ENCODE results near the gene VWF.

Gene VWF

GRCh38 chr12:6056406-6057240 is 67.8 kb downstream of the VWF start:
- DNase-seq = no peak

- no peak for DNase-seq
These were observed 70.9 kb downstream of the VWF start for GRCh38 chr12:6053541-6053940.

- DNase-seq = no peak
These were observed 71.5 kb downstream of the VWF start for GRCh38 chr12:6052940-6053329.

- DNase-seq = no peak
These were observed 72.1 kb downstream of the VWF start for GRCh38 chr12:6052206-6052939.

- no peak for DNase-seq
These were observed 74.5 kb downstream of the VWF start for GRCh38 chr12:6049992-6050391.

GRCh38 chr12:6049587-6049986 is 74.9 kb downstream of the VWF start:
- DNase-seq = no peak

GRCh38 chr12:6047249-6048237 is 76.9 kb downstream of the VWF start:
- DNase-seq = no peak

GRCh38 chr12:6046511-6047180 is 77.8 kb downstream of the VWF start:
- no peak for DNase-seq

- no peak for DNase-seq
These were observed 79.0 kb downstream of the VWF start for GRCh38 chr12:6045438-6045837.

- no peak for DNase-seq
These were observed 80.4 kb downstream of the VWF start for GRCh38 chr12:6044082-6044481.

- DNase-seq = no peak
These were observed 82.0 kb downstream of the VWF start for GRCh38 chr12:6042446-6042845.

GRCh38 chr12:6041891-6042290 is 82.6 kb downstream of the VWF start:
- no peak for DNase-seq

GRCh38 chr12:6040815-6041214 is 83.7 kb downstream of the VWF start:
- DNase-seq = no peak

- peak; percentile 77 for DNase-seq
These were observed 84.4 kb downstream of the VWF start for GRCh38 chr12:6039894-6040601.

- peak; percentile 89 for DNase-seq
These were observed 86.3 kb downstream of the VWF start for GRCh38 chr12:6038160-6038559.

GRCh38 chr12:6037459-6037858 is 87.0 kb downstream of the VWF start:
- no peak for DNase-seq

- no peak for DNase-seq
These were observed 88.0 kb downstream of the VWF start for GRCh38 chr12:6036509-6036908.

- no peak for DNase-seq
These were observed 89.9 kb downstream of the VWF start for GRCh38 chr12:6034596-6034995.

GRCh38 chr12:6033546-6033945 is 90.9 kb downstream of the VWF start:
- no peak for DNase-seq

- no peak for DNase-seq
These were observed 91.7 kb downstream of the VWF start for GRCh38 chr12:6032726-6033125.

- DNase-seq = no peak
These were observed 93.5 kb downstream of the VWF start for GRCh38 chr12:6031001-6031400.

GRCh38 chr12:6030081-6030480 is 94.4 kb downstream of the VWF start:
- no peak for DNase-seq

Measured in OCI-M1 (cell line).